GM19035 (cell line): ENCODE results near the gene SPATA16.
"Not testable (repeated sequence)": the region's sequence is repeated elsewhere in the genome, so short reads cannot be mapped to it uniquely, and the experiment has no call there.

Source experiments
- ATAC-seq: cut with Tn5 transposase; IDR thresholded peaks from one replicate; pipeline ENCODE4 v1.9.1; 2021; ENCODE audit not compliant: unreplicated experiment

Gene SPATA16

DNA sequence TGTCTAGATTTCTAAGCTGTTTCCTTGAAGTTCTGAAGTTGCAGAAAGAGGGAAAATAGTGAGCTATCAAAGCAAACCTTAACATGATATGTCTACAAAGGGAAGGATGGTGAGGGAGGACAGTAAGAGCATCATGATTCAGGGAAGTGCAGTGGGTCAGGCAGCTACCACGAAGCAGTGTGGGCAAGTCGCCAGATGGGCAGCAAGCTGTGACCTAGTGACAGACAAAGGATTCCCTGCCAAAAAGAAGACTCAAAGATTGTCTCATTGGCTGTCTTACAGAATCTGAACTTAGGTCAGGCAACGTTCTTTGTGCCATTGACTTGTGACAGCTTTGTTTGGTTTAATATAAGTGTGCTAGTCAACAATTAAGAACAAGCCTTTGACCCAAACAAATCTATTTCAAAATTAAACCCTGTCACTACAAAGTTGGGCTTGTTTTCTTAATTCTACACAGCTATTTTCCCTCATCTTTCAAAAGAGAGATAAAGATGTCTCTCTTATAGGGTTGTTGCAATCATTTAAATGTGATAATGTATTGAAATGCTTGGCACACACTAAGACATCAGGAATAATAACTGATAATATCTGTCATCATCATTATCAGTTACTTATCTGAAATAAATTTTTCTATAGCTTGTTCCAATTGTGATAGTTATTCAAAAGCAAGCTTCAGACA, 237.3 kb downstream of the SPATA16 start:
- ATAC-seq, result no peak

DNA sequence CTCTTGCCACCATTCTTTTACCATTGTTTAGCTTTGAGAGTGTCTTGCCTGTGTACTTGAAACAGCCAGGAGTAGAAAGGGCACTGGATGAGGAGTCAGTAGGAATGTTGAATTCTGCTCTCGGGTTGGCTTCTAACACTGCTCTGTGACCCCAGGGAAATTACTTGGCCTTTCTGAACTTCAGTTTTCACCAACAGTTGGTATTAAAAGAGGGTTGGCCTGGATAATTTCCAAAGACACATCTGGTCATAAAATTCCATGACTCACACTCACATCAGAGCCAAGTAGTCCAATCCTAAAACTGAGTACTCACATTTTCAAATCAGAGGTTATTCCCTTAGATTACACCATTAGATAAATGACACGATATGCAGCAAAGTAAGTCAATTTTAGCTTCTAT, 248.9 kb downstream of the SPATA16 start:
- ATAC-seq, result no peak

DNA sequence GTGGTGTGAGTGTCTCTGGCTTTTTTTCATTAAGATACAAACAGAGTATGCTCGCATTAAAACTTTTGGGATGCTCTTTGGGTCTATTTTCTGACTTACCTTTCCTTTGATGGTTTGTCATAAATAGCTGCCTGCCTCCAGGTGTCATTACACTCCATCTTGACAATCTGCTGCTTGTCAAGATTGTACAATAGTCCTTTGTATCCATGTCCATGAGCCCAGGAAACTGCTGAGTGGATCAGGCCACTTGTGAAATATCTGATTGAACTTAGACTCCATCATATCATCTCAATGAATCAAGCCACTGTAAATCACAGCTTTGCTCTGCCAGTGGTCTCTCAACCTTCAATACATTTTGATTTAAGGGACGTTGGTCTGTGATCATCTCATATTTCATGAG, 255.3 kb downstream of the SPATA16 start:
- ATAC-seq, result no peak

DNA sequence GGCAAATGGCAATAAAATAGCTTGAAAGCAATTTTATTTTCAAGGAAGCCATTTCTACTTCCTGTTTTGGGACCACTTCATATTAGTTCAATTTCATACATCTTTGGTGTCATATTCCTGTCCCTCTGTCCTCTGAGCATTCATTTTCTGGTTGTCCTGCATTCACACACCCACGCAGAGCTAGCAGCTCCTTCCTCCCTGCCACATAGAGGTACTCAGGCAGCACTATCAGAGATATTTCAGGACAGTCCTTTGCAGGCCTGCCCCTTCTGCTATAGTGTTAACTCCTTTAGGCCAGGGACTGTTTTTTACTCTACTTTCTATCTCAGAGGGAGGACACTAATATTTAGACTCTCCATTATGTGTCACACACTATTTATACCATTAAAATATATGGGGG, 258.5 kb downstream of the SPATA16 start:
- no peak for ATAC-seq

DNA sequence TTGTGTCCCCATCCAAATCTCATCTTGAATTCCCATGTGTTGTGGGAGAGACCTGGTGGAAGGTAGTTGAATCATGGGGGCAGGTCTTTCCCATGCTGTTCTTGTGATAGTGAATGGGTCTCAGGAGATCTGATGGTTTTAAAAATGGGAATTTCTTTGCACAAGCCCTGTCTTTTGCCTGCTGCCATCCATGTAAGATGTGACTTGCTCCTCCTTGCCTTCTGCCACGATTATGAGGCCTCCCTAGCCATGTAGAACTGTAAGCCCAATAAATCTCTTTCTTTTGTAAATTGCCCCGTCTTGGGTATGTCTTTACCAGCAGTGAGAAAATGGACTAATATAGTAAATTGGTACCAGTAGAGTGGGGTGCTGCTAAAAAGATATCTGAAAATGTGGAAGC, 261.7 kb downstream of the SPATA16 start:
- ATAC-seq, result not testable (repeated sequence)

DNA sequence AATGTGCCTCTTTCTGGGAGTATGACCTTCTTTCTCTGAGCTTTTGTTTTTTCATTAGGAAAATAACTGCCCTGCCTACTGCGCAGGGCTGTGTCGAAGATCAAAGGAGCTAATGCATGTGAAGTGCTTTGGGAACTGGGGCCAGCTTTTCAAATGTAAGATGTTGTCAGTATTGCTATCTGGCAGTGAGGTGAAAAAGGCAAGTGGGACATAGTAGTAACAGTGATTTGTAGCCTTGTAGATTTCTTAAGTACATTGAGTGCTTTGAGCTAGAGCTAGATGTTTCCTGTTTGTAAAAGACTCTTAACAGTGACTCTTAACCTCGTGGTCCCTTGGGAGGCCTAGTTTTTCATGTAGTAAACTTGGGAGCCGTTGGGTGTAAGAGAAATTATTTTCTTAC, 264.0 kb downstream of the SPATA16 start:
- ATAC-seq, result no peak

DNA sequence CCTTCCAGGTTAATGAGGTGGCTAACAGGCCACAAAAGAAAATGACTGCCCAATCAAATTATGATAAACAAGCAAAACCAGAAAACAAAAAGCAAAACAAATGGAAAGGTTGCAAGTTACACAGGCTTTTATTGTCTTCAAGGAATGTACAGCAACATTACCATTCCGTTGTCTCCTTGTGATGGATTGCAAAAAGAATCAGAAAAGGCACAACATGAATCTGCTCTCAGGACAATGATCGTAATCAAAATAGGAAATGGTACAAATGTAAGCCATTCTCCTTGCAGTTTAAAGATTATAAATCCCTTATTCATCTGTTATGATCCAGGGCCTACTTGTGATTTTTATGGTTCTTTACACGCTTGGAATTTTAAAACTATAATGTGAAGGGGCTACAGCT, 264.7 kb downstream of the SPATA16 start:
- ATAC-seq, result no peak

DNA sequence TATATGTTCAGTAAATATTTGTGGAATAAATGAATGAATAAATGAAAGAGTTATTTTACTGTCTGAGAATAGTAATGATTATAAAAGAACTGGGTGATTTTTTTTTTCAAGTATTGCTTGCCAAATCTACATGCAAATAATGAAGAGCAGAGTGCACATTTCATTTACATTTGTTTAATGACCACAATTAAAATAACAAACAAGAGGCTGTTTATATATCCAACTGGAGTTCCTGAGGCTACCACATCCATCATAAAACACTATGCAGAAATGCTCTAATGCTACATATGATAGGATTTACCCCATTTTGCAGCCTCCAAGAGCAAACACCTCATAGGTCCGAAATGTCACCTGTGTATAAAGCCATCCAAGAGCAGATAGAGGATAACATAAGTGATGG, 266.0 kb downstream of the SPATA16 start:
- no peak for ATAC-seq

DNA sequence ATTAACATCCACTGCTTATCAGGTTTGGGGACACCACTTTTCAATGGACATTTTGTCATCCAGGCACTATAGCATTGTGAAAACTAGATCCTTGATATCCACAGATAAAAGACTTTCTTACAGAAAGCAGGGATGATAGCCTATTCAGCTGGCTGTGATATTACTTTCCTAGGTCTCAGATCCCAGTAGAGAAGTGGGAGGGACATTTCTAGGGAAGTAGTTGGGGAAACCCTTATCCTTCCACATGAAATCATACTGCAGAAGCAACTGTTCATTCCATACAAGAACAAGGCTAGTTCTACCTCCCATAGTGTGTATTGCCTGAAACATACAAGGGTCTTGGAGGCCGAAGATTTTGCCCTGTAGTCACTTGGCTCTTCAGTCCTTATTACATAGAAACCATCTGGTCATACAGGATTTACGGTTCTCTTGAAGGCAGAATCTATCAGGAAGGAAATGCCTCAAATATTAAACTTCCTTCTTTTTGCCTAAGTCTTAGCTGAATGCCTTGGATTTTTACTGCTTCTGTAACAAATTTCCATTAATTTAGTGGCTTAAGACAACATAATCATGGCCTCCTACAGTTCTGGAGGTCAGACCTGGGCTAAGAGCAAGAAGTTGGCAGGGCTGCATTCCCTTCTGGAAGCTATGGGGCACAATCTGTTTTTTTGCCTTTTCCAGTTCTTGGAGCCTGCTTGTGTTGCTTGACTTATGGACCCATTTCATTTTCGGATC, 271.1 kb downstream of the SPATA16 start:
- ATAC-seq, result no peak

DNA sequence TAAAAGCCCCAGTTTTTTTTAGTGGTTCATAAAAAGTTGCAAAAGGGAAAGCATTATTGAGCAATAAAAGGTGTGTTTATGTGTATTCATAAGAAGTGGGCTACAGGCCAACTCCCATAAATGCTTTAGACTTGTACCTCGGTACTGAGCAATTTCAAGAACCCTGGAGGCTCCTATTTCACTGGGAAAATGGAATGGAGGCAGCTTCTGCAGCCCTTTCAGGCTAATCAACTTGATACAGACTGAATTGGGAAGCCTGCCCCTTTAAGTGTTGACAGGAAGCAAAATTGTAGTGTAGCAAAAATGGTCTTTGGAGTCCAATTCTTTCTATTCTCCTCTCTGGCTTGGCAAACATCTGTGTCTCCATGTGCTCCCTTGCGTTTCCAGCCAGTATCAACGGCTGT, 271.7 kb downstream of the SPATA16 start:
- ATAC-seq, result no peak

DNA sequence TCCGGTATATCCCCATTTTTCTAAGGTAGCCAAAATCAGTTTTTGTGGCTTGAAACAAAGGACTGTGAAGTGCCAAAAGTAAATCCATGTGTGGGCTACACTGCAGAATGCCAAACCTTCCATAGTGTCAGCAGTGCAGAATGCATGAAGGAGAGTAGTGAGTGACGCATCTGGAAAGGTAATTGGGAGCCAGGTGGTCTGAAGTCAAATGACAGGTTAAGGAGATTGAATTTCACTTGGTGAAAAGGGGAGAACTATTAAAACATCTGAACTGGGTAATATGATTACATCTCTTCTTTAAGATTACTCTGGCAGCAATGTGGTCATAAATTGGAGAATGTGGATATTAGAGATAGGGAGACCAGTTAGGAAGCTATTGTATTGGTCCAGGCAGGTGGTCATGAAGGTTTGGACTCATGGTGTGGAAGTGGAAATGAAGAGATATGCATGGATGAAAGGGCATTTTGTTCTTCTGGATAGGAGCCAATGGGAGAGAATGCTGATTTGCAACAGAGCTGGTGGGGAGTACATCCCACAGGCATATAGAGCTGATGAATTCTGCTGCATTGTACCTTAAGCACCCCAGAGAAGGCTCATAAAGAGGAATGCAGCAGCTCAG, 272.3 kb downstream of the SPATA16 start:
- no peak for ATAC-seq

DNA sequence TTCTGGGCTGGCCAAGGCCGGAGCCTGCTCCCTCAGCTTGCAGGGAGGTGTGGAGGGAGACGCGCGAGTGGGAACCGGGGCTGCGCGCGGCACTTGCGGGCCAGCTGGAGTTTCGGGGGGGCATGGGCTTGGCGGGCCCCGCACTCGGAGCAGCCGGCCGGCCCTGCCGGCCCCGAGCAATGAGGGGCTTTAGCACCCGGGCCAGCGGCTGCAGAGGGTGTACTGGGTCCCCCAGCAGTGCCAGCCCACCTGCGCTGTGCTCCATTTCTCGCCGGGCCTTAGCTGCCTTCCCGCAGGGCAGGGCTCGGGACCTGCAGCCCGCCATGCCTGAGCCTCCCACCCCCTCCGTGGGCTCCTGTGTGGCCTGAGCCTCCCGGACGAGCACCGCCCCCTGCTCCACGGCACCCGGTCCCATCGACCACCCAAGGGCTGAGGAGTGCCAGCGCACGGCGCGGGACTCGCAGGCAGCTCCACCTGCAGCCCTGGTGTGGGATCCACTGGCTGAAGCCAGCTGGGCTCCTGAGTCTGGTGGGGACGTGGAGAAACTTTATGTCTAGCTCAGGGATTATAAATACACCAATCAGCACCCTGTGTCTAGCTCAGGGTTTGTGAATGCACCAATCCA, 274.2 kb downstream of the SPATA16 start:
- not testable (repeated sequence) for ATAC-seq

DNA sequence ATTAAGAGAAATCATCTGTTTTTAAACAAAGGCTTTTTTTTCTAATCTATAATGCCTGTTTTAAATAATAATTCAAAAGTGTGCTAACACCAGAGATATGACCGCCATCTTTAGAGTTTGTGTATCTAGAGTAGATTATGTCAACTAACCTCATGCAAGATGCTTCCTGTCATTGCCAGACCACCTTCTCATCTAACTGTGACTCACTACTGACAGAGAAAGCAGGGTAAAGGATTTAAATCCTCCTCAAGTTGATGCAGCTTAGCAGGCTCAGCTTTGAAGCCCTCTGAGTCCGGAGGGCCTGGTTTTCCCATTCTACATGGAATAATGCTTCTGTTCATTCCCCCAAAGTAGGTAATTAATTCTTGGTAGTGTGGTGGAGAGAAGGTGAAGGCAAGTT, 282.0 kb downstream of the SPATA16 start:
- ATAC-seq, result no peak

DNA sequence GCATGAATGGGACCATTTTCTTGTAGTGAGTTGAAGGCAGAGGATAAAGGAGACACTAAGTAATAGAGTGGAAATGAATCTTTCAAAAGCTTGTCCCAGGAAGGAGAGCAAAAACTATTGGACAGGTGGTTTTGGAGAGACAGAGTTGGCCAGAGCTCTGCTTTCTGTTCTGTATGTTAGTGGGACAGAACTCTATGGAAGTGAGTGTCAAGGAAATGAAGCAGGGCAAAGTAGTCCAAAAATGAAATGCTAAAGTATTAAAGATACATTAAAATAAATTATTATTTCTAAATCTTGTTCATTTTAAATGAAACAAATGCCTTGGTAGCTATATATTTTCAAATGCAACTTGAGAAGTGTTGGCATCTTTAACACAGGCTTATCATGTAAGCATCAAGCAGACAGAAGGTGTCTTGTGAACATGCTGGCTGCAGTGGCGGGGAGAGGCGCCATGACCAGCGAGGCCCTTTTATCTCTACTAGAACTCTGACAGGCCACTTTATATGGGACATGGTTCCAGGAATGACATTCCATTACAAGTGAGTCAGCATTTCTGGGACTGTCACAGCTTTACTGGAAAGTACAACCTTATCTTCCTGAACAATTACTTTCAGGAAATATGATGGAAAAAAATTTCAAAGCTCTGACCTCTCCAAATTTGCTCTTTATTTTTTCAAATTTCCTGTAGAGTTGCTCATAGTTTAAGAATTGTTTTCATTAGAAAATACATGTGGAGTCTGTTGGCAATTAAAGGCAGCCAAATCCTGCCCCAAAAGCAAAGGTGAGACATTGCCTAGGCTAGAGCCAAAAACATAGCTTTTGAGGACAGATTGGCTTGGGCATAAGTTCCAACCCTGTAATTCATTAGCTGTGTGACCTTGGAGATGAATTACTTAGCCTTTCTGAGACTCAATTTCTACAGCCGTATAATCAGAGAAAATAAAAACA, 284.0 kb downstream of the SPATA16 start:
- no peak for ATAC-seq

DNA sequence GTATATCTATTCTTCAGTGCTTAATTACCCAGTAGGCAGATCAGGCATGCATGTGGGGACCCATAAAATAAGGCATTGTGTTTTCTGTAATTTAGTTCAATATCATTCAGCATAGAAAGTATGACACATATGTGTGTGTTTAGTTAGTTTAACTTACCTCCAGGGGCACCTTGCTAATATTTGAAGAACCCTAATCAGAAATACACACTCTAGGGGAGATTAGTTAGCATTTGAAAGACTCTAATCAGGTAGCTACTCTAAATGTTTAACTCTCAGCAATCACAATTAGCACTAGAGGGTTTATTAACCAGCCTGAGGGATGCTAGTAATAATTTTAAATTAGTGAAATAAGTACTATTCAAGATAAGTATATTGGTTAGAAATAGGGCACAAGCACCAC, 286.0 kb downstream of the SPATA16 start:
- ATAC-seq, result no peak

DNA sequence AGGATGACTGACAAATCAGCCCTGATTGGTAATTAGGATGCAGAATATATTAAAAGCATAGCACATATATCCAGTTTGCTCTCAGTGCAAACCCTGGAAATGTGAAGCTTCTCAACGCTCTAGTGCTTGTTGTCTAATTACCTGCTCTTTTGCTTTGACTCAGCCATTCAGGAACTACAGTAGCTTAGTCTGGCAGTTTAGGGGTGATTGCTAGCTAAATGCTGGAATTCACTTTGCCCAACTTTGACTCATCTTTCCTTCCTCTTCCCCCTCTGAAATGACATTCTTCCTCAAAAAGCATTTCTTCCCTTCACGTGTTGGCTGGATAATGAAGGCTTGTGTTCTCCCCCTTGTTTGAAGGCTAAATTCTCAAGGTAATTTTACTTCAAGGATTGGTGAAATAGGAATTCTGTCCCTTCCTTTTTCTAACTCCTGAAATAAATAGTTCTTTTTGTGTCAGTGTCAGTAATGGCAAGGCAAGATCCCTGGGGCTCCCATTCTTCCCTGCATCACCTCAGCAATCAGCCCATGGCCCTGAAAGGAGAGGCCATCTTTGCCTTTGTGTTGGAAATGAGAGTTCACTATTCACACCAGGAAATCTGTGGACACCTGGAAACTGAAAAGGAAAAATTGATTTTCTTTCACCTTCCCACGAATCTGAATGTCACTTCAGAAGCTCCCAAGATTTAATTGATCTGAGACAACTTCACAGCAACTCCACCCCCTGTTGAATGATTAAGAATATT, 286.9 kb downstream of the SPATA16 start:
- no peak for ATAC-seq

DNA sequence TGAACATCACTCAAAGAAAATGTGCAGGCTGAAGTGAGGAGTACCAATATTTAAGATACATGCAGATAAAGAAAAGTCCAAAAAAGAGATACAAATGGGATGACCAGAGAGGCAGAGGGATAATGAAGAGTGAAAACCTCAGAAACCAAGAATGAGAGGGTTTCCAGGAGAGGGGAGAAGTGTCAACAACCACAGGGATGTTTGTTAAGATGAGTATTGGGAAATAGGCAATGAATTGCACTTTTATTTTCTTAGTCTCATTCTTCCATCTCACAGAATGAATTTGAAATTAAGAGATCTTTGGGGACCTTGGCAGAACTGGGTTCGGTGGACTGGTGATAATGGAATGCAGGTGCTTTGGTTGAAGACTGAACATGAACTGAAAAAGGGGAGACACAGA, 288.0 kb downstream of the SPATA16 start:
- ATAC-seq, result no peak

DNA sequence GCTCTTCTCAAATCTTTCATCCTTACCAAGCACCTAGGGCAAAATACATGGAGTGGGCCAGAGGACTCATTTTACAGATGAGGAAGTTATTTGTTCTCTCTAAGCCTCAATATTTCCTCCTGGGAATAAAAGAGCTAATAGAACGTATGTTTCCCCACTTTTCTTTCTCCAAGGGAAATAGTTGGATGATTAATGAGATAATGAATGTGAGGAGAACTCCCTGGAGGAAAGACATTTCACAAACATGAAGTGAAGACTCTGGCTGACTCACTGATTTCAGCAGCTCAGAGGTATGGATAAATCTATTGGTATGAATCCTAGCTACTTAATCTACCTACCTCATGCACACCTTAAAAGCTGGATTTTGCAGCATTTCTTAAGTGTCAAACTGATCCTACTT, 292.1 kb downstream of the SPATA16 start:
- ATAC-seq, result no peak

DNA sequence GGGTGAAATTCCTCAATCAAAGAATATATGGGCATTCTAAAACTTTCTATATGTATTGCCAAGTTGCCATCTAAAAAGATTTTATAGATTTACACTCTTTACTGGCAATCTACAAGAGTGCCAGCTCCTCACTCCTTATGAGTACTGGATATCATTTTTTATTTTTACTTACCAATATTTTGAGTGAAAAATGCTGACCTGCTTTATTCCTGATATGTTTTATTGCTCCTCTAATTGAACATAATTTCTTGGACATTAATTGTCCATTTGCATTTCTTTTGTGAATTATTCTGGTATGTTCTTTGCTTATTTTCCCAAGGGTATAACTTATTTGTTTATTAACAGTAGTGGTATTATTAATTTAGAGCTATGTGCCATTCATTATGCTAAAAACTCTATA, 293.7 kb downstream of the SPATA16 start:
- ATAC-seq, result no peak

DNA sequence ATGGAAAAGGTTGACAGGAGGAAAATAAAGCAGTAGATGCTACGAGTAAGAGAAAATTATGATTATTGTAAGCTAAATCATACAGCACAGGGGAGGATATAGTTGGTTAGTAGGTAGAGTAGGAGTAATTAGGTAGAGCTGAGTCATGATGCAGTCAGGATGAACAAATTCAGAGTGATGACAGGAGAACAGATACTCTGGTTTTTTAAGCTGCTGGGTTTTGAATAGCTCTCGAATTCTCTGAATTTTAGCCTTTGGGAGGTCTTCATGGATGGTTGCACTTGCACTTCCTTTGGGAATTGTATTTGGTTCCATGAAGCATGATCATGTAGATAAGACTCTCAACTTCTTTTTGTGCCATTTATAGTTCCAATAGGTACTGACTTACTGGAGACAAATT, 294.3 kb downstream of the SPATA16 start:
- ATAC-seq, result no peak
